GM12865 (cell line): ENCODE results near the gene PRDM16.
"Not testable (repeated sequence)": the region's sequence is repeated elsewhere in the genome, so short reads cannot be mapped to it uniquely, and the experiment has no call there.

ENCODE experiments used
- DNase-seq: peaks from one replicate; pipeline ENCODE4 v3.0.0; 2010; ENCODE audit warnings: low read depth
- H3K4me3 ChIP-seq: 2 replicates; pipeline ENCODE4 v1.5.1; 2011; ENCODE audit warnings: mild to moderate bottlenecking, low read depth, low read length, control low read depth
- TF ChIP-seq, protein P1 (sequence below): IDR thresholded peaks from 2 replicates; pipeline ENCODE4 v1.5.1; 2011; ENCODE audit warnings: low read length, control low read depth, low read depth, inconsistent platforms; ENCODE audit not compliant: insufficient read depth; ENCODE audit errors: missing control alignments

Gene PRDM16

DNA sequence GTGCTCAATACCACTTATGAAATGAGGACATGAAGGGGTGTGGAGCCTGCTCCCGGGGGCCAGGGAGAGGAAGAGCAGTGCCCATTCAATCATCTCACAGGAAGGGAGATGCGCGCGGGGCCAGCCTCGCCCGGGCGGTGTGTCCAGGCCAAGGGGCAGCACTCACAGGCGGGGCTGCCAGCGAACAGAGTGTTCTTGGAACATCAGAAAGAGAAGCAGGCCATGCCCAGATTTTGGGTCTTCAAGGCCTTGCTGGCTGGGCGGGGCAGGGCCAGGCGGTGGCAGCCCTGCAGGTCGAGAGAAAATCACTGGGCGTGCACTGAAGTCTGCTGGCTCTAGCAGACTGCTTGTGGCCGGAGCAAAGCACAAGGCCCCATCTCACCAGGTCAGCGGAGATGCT lies 168.6 kb downstream of the PRDM16 start:
- H3K4me3 ChIP-seq: no peak overlapping the region
- TF ChIP-seq, protein P1, sequence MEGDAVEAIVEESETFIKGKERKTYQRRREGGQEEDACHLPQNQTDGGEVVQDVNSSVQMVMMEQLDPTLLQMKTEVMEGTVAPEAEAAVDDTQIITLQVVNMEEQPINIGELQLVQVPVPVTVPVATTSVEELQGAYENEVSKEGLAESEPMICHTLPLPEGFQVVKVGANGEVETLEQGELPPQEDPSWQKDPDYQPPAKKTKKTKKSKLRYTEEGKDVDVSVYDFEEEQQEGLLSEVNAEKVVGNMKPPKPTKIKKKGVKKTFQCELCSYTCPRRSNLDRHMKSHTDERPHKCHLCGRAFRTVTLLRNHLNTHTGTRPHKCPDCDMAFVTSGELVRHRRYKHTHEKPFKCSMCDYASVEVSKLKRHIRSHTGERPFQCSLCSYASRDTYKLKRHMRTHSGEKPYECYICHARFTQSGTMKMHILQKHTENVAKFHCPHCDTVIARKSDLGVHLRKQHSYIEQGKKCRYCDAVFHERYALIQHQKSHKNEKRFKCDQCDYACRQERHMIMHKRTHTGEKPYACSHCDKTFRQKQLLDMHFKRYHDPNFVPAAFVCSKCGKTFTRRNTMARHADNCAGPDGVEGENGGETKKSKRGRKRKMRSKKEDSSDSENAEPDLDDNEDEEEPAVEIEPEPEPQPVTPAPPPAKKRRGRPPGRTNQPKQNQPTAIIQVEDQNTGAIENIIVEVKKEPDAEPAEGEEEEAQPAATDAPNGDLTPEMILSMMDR: no peak
- DNase-seq: no peak

DNA sequence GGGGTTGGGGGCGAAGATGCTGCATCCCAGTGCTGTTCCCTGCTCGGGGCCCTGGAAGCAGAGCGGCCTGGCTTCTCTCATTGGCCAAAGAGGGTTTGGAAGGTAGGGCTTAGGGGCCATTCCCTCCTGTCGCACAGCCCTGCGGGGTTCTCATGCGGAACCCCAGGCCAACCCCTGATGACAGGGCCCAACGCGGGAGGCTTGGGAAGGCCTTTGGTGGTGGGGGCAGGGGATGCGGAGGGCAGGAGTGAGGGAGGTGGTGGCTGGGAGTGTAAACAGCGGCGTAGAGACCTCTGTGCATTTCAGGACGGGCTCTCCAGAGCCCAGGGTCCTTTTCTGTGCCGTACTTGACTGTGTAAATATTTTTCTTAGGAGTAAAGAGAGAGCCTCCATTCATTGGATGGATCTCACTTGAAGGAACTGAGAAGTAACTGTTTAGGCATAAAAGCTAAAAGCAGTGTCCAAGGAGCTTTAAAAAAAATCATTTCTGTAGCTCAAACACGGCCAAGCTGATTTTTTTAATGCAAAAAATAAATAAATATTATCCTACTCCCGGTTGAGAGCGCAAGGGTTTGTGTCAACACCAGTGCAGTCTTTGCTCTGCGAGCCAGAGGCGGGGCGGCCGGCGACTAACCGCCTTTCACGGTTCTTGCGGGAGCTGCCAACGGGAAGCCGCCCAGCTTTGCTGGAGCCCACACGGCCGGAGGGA lies 169.1 kb downstream of the PRDM16 start:
- DNase-seq: no peak
- no peak overlapping the region for H3K4me3 ChIP-seq
- TF ChIP-seq, protein P1: no peak

DNA sequence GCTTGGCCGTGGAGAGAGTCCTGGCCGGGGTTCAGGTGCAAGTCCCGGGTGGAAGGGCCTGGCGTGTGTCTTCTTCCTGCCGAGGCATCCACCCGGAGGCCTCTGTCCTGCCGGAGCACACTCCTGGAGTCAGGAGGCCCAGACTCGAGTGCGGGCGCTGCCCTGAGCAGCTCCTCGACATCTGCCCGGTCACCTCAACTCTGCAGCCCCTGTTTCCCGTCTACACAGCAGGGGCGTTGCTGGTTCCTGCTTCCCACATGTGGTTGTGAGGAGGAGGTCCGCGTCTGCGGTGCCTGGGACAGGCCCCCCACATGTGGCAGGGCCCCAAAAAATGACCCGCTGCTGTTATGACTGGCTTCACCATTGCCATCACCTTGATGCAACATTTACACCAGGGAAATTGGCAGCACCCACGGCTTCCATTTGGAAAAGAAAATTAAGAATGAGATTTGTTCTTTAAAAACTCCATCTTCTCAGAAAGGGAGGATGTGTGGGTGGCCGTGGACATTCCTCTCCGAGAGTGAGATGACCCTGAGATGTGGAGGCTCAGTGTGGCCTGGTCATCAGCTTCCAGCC lies 169.8 kb downstream of the PRDM16 start:
- TF ChIP-seq, protein P1: no peak

DNA sequence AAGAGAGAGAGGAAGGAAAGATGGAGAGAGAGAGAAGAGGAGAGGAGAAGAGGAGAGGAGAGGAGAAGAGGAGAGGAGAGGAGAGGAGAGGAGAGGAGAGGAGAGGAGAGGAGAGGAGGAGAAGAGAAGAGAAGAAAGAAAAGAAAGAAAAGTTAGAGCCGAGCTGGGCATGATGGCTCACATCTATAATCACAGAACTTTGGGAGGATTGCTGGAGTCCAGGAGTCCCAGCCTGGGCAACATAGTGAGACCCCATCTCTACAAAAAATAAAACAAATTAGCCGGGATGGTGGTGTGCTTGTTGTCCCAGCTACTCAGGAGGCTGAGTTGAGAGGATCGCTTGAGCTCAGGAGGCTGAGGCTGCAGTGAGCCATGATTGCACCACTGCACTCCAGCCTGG lies 171.0 kb downstream of the PRDM16 start:
- DNase-seq, H3K4me3 ChIP-seq: not testable (repeated sequence)

More for the DNA sequence above, 169.8 kb downstream of the PRDM16 start:
- no peak overlapping the region for H3K4me3 ChIP-seq
- DNase-seq: no peak

DNA sequence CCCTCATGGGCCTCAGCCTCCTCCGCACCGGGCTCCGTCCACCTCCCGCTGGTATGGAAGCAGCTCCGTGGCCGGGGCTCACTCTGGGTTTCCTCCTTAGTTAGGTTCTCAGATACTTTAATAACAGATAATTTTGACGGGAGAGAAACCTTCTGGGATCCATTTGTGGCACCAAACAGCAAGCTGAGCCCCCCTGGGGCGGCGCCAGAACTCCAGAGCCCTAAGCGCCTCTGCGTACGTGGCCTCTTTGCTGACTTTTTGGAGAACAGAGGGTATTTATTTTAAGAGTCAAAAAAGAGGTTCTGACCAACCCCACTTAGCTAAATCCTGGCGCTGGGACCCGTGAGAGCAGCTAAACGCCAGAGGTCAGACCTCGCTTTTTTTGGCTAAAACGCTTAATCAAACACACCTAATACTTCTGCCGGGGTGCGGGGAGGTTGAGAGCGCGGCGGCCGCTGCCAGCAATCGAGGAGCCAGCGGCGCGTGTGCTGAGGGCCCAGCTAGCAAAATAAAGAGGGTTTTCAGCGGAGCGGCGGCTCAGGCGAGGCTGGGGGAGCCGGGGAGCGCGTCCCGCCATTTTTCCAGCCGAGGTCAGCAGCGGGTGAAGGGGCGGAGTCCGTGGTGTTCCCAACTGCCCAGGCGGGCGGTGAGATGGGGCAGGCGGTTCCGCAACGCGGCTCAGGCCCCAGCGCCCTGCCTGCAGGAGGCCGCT lies 171.7 kb downstream of the PRDM16 start:
- TF ChIP-seq, protein P1: no peak
- no peak overlapping the region for H3K4me3 ChIP-seq
- no peak for DNase-seq

DNA sequence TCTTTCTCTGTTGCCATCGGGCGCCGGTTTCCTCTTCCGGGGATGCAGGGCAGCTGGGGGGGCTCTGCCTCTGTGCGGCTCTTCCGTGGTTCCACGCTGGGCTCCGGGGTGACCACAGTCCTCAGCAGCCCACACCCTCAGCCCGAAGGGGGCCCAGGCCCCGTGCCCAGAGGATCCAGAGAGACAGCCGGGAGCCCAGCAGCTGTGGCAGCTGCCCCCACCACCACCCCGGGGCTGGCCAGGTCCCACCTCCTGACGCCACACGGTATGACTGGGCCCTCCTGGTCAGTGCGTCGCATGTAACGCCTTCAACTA lies 172.2 kb downstream of the PRDM16 start:
- DNase-seq: no peak
- no peak overlapping the region for H3K4me3 ChIP-seq
- TF ChIP-seq, protein P1: no peak

DNA sequence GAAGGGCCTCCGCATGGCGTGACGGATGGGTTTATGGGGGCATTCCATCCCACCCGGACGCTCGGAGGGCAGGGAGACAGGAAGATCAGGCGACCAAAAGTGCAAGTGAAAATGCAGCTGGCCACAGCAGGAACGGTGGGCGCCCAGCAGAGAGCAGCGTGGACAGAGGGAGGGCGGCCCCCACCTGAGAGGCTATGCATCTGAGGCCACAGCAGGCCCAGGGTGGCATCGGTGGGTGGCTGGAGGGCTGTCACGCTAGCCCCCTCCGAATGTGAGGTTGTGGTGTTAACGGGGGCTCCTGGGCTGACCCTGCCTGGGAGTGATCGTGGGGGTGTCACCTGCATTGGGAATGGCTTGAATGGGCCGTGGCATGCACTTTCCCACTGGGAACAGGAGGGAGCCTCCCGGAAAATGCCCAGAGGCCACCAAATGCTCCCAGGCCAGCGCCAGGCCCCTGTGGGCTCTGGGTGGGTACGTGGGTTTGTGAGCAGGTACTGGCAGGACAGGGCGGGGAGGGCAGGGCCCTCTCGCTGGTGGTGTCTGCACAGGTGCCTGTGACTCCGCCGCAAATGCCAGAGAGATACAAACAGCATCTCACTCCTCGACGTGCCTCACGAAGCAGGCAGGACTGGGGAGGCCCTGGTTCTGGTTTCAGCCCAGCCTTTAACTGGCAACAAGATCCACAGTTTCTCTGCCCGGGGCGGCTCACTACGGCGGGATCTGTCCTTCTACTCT lies 172.8 kb downstream of the PRDM16 start:
- TF ChIP-seq, protein P1: no peak
- H3K4me3 ChIP-seq: no peak overlapping the region
- no peak for DNase-seq
